NOMO-1 (cell line): ENCODE data around the gene PCSK9.

ENCODE experiments used
- DNase-seq, 2 experiments: peaks; one replicate each; lab custom pipeline; 2025; ENCODE audit not compliant: unreplicated experiment in 2 of 2; lab: John Stamatoyannopoulos, UW

Gene PCSK9

DNA sequence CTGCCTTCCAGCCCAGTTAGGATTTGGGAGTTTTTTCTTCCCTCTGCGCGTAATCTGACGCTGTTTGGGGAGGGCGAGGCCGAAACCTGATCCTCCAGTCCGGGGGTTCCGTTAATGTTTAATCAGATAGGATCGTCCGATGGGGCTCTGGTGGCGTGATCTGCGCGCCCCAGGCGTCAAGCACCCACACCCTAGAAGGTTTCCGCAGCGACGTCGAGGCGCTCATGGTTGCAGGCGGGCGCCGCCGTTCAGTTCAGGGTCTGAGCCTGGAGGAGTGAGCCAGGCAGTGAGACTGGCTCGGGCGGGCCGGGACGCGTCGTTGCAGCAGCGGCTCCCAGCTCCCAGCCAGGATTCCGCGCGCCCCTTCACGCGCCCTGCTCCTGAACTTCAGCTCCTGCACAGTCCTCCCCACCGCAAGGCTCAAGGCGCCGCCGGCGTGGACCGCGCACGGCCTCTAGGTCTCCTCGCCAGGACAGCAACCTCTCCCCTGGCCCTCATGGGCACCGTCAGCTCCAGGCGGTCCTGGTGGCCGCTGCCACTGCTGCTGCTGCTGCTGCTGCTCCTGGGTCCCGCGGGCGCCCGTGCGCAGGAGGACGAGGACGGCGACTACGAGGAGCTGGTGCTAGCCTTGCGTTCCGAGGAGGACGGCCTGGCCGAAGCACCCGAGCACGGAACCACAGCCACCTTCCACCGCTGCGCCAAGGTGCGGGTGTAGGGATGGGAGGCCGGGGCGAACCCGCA lies at the start of gene PCSK9:
TSS of gene PCSK9 (plus strand) at position 207 of the 741 bp plus-strand sequence. CDS start at position 497, 290 bp downstream.
- no peak for DNase-seq

DNA sequence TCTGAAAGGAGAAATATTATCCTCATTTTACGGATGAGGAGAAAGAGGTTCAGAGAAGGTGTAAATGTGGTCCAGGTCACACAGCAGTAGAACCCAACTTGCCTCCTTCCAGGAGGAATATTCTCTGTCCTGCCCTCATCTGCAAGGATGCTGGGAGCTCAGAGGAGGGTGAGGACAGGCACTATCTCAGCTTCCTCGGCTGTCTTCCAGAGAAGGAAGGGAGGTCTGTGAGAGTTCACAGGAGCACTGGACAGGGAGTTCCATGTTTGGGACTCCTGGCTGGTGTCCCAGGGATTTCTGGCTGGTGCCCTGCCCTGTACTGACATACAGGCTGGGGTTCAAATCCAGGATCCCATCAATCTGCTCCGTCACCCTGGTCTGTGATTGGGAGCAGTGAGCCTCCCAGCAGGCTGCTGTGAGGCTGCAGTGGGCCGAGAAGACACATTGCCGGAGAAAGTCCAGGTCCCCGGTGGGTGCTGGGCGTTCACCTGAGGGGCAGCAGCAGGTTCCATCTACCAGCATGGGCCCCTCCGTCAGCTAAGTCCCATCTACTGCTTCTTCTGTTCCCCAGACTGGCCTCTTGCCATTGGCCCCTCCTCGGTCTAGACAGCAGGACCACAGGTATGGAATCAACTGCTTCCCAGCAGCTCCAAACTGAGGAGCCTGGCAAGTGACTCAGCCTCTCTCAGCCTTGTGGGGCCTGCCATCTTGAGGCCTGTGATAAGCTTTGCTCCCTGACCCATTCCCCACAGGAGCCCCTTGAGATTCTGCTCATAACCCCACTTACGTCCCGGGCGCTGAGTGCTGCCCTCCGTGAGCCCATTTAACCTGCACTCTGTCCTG lies 49.2 kb upstream of the PCSK9 start:
- no peak for DNase-seq

DNA sequence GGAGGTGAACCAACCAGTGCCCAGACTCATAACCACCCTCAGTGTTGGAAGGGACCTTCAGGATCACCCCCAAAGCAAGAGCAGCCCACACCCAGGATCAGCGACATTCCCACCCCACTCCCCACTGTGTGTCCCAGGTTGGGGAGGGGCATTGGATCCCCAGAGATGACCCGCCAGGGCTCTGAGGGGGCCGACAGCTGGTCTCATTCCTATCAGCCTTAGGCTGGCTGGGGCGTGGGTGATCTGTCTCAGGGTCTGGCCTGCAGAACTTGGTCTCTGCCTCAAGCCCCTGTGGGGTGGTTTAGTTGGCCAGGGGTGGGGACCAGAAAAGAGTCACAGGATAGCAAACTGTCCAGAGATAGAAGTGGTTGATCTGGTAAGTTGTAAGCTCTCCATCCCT lies 48.4 kb upstream of the PCSK9 start:
- DNase-seq, result no peak

DNA sequence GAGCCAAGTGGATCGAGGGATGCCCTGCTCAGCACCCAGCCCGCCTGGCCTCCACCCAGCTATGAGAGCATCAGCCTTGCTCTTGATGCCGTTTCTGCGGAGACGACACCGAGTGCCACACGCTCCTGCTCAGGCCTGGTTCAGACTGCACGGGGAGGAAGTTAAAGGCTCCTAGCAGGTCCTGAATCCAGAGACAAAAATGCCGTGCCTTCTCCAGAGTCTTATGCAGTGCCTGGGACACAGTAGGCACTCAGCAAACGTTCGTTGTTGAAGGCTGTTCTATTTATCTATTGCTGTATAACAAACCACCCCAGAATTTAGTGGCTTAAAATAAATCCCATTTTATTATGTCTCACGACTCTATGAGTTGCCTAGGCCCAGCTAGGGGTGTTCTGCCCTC lies 47.4 kb upstream of the PCSK9 start:
- DNase-seq, result no peak

GRCh38 chr1:54993140-54993539 lies 46.2 kb upstream of the PCSK9 start:
- no peak for DNase-seq

- no peak for DNase-seq
Observed at GRCh38 chr1:54994355-54994990, 44.9 kb upstream of the PCSK9 start.

- DNase-seq, result no peak
Observed at GRCh38 chr1:54995013-54995760, 44.2 kb upstream of the PCSK9 start.

DNA sequence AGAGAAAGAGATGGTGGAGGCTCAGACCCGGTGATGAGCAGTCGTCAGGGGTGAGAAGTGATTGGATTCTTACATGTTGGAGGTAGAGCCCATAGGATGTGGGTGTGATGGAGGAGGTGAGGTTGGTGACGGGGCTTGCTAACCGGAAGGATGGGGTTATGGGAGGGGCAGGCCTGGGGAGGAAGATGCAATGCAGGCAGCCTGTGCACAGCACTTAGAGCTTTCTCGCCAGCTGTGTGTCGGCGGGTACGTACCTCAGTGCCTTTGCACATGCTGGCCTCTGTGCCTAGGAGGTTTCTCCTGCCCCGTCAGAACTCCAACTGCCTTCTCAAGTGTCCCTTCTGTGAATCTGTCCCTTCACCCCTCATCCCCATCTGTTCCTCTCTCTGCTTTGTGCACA lies 43.5 kb upstream of the PCSK9 start:
- no peak for DNase-seq

DNA sequence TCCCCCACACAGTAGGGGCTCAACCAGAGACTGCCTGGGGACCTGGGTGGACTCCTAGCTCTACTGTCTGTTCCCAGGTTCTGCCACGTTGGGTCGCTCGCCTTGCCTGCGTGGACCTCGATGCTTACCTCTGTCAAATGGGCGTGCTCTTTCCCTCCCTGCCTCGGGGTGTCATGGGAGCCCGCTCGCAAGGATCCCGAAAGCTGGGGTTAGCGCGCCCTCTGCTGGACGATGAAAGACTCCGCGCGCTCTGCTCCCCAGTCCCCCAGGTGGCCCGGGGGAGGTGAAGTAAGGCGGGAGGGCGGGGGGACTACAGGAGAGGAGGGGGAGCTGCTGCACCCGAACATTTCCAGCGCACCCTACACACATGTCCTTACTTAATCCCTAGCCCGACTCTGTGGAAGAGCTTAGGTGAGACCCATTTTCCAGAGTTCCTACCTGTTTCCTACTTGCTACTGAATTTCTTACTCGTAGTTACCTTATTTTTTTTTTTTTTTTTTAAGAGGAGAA lies 42.9 kb upstream of the PCSK9 start:
- peak; percentile 37 to 52 for DNase-seq

DNA sequence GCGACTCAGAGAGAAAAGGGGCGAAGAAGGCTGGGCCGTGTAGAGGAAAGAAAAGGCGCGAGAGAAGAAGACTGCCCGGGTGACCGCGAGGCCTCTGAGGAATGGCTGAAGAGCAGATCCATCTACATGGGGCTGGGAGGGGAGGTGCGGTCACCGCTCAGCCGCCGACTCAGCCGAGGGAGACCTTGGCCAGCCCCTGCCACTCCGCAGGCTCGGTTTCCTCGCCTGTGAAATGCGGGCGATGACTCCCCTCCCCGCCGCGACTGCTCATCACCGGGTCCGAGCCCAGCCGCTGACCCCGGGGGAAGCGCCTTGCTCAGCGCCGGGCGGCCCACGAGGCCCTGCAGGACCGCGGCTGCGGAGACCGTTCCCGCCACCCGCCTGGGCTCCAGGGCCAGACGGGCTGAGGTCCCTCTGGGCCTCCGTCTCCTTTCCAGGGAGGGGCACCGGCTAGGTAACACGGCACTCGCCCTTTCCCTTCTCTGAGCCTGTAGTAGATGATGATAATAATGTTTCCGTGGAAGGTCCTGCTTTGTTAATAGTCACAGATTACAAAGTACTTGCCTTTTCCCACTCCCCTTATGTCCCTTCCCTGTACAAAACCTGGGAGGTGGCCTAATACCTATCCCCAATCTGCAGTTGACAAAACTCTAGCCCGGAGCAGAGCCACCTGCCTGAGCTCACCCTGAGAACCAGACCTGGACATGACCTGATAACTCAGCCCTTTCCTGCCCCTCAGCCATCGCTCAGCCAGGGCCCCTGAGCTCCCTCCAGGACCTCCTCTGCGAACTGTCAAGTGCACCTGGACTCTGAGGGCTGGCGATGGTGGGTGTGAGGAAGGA lies 42.3 kb upstream of the PCSK9 start:
- DNase-seq, result no peak

DNA sequence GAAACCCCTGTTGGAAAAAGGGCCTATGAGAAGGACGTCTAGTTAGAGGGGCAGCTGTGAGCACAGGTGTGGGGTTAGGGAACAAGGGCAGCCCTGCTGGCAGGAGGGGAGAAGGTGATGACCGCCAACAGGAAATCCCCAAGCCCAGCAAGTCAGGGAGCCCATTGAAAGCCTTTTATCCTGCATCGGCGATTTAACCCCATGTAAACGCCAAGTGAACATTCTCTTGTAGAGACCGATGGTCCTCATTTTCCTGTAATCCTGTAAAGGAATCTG lies 41.7 kb upstream of the PCSK9 start:
- DNase-seq, result no peak

DNA sequence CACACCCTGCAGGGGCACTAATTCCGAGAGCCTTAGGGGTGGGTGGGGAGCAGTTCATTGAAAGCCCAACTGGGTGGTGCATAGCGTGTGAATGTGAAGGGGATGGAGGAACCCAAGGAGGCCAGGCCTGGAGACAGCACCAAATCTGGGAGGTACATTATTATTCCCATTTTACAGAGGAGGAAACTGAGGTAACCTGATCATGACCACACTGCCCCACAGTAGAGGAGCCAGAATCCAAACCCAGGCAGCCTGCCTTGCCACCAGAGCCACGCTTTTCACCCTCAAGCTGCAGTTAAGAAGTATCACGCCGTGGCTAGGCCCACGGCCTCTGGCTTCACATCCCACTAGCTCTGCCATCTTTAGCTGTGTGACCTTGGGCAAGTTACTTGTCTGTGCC lies 41.2 kb upstream of the PCSK9 start:
- no peak for DNase-seq

- no peak for DNase-seq
Observed at GRCh38 chr1:54998677-54999076, 40.7 kb upstream of the PCSK9 start, which contains the start of gene BSND. BSND (plus strand) TSS chr1:54998933; CDS start chr1:54999187, 254 bp downstream.

- DNase-seq, result no peak
Observed at GRCh38 chr1:55000110-55001085, 39.0 kb upstream of the PCSK9 start.

DNA sequence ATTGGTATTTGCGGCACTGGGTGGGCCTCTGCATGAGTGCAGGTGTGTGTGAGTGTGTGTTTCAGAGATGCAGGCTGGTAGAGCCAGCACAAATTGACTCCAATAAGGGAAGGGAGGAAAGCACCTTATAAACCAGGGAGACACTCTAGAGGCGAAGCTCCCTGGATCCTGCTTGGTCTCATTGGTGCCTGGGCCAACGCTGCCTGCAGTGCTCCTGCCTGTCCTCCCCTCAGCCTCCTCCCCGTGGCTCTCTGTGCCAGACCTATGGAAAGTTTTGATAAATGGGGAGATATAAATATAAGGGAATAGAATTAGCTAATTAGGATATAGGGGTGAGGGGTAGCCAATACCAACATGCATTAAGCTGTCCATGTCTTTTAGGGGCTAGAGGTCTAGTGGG lies 38.0 kb upstream of the PCSK9 start:
- no peak for DNase-seq

DNA sequence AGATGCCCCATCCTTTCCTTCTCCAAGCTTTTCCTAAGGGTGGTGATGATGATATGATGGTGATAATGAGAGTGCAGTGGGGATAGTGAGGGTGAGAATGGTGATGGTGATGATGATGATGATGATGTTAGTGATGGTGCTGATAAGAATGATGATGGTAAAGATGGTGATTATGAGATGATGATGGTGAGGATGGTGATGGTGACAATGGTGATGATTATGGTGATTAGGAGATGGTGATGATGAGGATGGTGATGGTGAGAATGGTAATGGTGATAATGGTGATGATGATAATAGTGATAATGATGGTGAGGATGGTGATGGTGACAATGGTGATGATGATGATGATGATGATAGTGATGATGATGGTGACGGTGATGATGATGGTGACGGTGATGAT lies 36.7 kb upstream of the PCSK9 start:
- DNase-seq, result no peak

GRCh38 chr1:55005351-55006140 lies 33.8 kb upstream of the PCSK9 start:
- no peak for DNase-seq

DNA sequence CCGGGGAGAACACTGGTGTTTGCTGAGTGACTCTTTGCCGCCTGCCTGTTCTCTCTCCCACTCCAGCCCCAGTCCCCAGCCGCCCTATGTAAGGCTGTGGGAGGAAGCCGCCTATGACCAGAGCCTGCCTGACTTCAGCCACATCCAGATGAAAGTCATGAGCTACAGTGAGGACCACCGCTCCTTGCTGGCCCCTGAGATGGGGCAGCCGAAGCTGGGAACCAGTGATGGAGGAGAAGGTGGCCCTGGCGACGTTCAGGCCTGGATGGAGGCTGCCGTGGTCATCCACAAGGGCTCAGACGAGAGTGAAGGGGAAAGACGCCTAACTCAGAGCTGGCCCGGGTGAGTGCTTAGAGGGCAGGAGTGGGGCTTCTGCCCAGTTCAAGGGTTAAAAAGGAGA lies 32.4 kb upstream of the PCSK9 start:
- DNase-seq, result no peak
